Measurements from ENCODE around the gene TBL1X.

DNA sequence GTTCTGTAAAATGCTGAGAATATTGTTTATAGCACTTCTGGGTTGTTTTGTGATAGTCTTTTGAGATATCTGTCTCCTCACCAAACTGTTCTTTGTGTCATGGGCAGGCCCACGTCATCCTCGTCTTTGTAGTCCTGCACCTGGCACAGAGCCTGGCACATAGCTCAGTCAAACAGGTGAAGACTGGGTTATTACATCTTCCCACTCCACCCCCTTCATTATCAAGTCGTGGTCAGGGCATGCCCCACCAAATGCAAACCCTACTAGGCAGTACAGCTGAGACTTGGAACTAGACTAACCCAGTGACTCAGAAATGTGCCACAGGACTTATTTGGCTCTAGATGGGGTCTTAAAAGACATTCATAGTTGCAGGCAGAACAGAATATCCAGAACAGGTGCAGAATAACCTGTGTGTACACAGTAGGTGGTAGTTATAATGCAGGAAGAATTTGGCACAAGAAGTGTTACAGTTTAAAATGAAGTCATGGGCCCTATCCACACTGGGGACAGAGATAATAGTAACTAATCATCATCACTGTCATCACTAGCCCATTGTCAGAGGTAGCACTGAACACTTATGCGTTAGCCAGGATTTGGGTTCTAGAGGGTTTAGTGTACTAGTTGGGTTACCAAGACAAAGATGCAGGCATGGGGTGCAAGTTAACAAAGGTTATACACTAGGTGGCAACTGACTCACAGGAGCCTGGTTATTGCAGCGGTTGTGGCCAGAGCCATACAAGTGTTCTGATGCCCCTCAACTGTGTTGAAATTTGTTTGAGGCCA lies 74.9 kb downstream of the TBL1X start:
- TF ChIP-seq, protein P1, sequence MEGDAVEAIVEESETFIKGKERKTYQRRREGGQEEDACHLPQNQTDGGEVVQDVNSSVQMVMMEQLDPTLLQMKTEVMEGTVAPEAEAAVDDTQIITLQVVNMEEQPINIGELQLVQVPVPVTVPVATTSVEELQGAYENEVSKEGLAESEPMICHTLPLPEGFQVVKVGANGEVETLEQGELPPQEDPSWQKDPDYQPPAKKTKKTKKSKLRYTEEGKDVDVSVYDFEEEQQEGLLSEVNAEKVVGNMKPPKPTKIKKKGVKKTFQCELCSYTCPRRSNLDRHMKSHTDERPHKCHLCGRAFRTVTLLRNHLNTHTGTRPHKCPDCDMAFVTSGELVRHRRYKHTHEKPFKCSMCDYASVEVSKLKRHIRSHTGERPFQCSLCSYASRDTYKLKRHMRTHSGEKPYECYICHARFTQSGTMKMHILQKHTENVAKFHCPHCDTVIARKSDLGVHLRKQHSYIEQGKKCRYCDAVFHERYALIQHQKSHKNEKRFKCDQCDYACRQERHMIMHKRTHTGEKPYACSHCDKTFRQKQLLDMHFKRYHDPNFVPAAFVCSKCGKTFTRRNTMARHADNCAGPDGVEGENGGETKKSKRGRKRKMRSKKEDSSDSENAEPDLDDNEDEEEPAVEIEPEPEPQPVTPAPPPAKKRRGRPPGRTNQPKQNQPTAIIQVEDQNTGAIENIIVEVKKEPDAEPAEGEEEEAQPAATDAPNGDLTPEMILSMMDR (IDR thresholded peaks at IDR 0.05; ENCODE audit: low read depth, low read length): no peak
- no peak for TF ChIP-seq POLR2A (IDR thresholded peaks at IDR 0.05; ENCODE audit: extremely low read depth, insufficient read length)
- TF ChIP-seq, protein P2, sequence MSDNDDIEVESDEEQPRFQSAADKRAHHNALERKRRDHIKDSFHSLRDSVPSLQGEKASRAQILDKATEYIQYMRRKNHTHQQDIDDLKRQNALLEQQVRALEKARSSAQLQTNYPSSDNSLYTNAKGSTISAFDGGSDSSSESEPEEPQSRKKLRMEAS (IDR thresholded peaks at IDR 0.05; ENCODE audit: low read depth, low read length): no peak
- no peak for TF ChIP-seq MYC (IDR thresholded peaks at IDR 0.05; ENCODE audit: low read depth, low read length)

Data from NB4 (cell line).